Measurements from ENCODE around the gene LRRK1. TPM values are rescaled to one million over a fixed set of nuclear protein-coding genes. Genes with fewer than 3 reads are reported as not detected.
A peak's percentile ranks its signal among the peaks of the same experiment; 100 is the strongest.

LRRK1 gene
- total RNA-seq, 1 experiment from 2014 or later = 1.0 TPM

GRCh38 chr15:100887211-100887913 is 31.8 kb upstream of the LRRK1 start:
- in situ Hi-C loops (cut with HindIII; ENCODE audit: low pct_unique_long_range_greater_than_20kb, low sequenced_read_pairs) = no loop called here

GRCh38 chr15:100889385-100890050 is 29.6 kb upstream of the LRRK1 start:
- in situ Hi-C loops (cut with HindIII; ENCODE audit: low pct_unique_long_range_greater_than_20kb, low sequenced_read_pairs) = no loop called here
- no peak for DNase-seq (ENCODE audit: low read depth, low spot score)

More at GRCh38 chr15:100887211-100887913, 31.8 kb upstream of the LRRK1 start:
- no peak for DNase-seq (ENCODE audit: low read depth, low spot score)

GRCh38 chr15:100890051-100890720 is 29.0 kb upstream of the LRRK1 start:
- in situ Hi-C loops (cut with HindIII; ENCODE audit: low pct_unique_long_range_greater_than_20kb, low sequenced_read_pairs) = no loop called here
- DNase-seq (ENCODE audit: low read depth, low spot score) = no peak

GRCh38 chr15:100890850-100891249 is 28.3 kb upstream of the LRRK1 start:
- in situ Hi-C loops (cut with HindIII; ENCODE audit: low pct_unique_long_range_greater_than_20kb, low sequenced_read_pairs) = no loop called here

GRCh38 chr15:100891307-100892012 is 27.7 kb upstream of the LRRK1 start:
- peak; percentile 88 for DNase-seq (ENCODE audit: low read depth, low spot score)
- in situ Hi-C loops (cut with HindIII; ENCODE audit: low pct_unique_long_range_greater_than_20kb, low sequenced_read_pairs) = no loop called here

More at GRCh38 chr15:100890850-100891249, 28.3 kb upstream of the LRRK1 start:
- DNase-seq (ENCODE audit: low read depth, low spot score) = no peak

- in situ Hi-C loops (cut with HindIII; ENCODE audit: low pct_unique_long_range_greater_than_20kb, low sequenced_read_pairs) = no loop called here
- DNase-seq (ENCODE audit: low read depth, low spot score) = no peak
Measured at GRCh38 chr15:100892013-100892355, 27.2 kb upstream of the LRRK1 start.

- in situ Hi-C loops (cut with HindIII; ENCODE audit: low pct_unique_long_range_greater_than_20kb, low sequenced_read_pairs) = no loop called here
- no peak for DNase-seq (ENCODE audit: low read depth, low spot score)
Measured at GRCh38 chr15:100893261-100893963, 25.7 kb upstream of the LRRK1 start.

- in situ Hi-C loops (cut with HindIII; ENCODE audit: low pct_unique_long_range_greater_than_20kb, low sequenced_read_pairs) = no loop called here
- no peak for DNase-seq (ENCODE audit: low read depth, low spot score)
Measured at GRCh38 chr15:100893964-100894295, 25.2 kb upstream of the LRRK1 start.

GRCh38 chr15:100895721-100896120 is 23.4 kb upstream of the LRRK1 start:
- in situ Hi-C loops (cut with HindIII; ENCODE audit: low pct_unique_long_range_greater_than_20kb, low sequenced_read_pairs) = no loop called here
- no peak for DNase-seq (ENCODE audit: low read depth, low spot score)

- no peak for DNase-seq (ENCODE audit: low read depth, low spot score)
- in situ Hi-C loops (cut with HindIII; ENCODE audit: low pct_unique_long_range_greater_than_20kb, low sequenced_read_pairs) = no loop called here
Measured at GRCh38 chr15:100897221-100898151, 21.7 kb upstream of the LRRK1 start.

- in situ Hi-C loops (cut with HindIII; ENCODE audit: low pct_unique_long_range_greater_than_20kb, low sequenced_read_pairs) = no loop called here
Measured at GRCh38 chr15:100898152-100898490, 21.0 kb upstream of the LRRK1 start.

GRCh38 chr15:100898661-100899462 is 20.3 kb upstream of the LRRK1 start:
- no peak for DNase-seq (ENCODE audit: low read depth, low spot score)
- in situ Hi-C loops (cut with HindIII; ENCODE audit: low pct_unique_long_range_greater_than_20kb, low sequenced_read_pairs) = no loop called here

More at GRCh38 chr15:100898152-100898490, 21.0 kb upstream of the LRRK1 start:
- DNase-seq (ENCODE audit: low read depth, low spot score) = no peak

- in situ Hi-C loops (cut with HindIII; ENCODE audit: low pct_unique_long_range_greater_than_20kb, low sequenced_read_pairs) = no loop called here
- DNase-seq (ENCODE audit: low read depth, low spot score) = no peak
Measured at GRCh38 chr15:100899601-100900000, 19.6 kb upstream of the LRRK1 start.

- in situ Hi-C loops (cut with HindIII; ENCODE audit: low pct_unique_long_range_greater_than_20kb, low sequenced_read_pairs) = no loop called here
- no peak for DNase-seq (ENCODE audit: low read depth, low spot score)
Measured at GRCh38 chr15:100900136-100900794, 18.9 kb upstream of the LRRK1 start.

GRCh38 chr15:100900795-100901169 is 18.4 kb upstream of the LRRK1 start:
- no peak for DNase-seq (ENCODE audit: low read depth, low spot score)
- in situ Hi-C loops (cut with HindIII; ENCODE audit: low pct_unique_long_range_greater_than_20kb, low sequenced_read_pairs) = no loop called here

GRCh38 chr15:100901296-100901695 is 17.9 kb upstream of the LRRK1 start:
- in situ Hi-C loops (cut with HindIII; ENCODE audit: low pct_unique_long_range_greater_than_20kb, low sequenced_read_pairs) = no loop called here
- DNase-seq (ENCODE audit: low read depth, low spot score) = no peak
